NT2/D1 (cell line): ENCODE results near the gene MUC5B.

Experiments
- DNase-seq: peaks from one replicate; pipeline ENCODE4 v3.0.0-alpha.2; 2011; ENCODE audit warnings: low read depth, low spot score
- H3K27me3 ChIP-seq: 2 replicates; pipeline ENCODE4 v1.6.0; 2011; ENCODE audit warnings: mild to moderate bottlenecking; ENCODE audit not compliant: insufficient read length, insufficient read depth
- H3K36me3 ChIP-seq: 2 replicates; pipeline ENCODE4 v1.6.1; 2011; ENCODE audit warnings: mild to moderate bottlenecking, low read length, mixed read lengths; ENCODE audit not compliant: insufficient read depth, insufficient read length
- H3K4me1 ChIP-seq: 2 replicates; pipeline ENCODE4 v1.5.1; 2011; ENCODE audit not compliant: insufficient read depth, insufficient read length
- H3K4me3 ChIP-seq: 2 replicates; pipeline ENCODE4 v1.5.1; 2011; ENCODE audit warnings: low read depth; ENCODE audit not compliant: insufficient read length
- H3K9ac ChIP-seq: 2 replicates; pipeline ENCODE4 v1.6.0; 2011; ENCODE audit warnings: low read depth; ENCODE audit not compliant: insufficient read length
- H3K9me3 ChIP-seq: 2 replicates; pipeline ENCODE4 v1.5.1; 2011; ENCODE audit warnings: mild to moderate bottlenecking, low read length; ENCODE audit not compliant: insufficient read depth
- SUZ12 ChIP-seq: IDR thresholded peaks from 2 replicates; pipeline ENCODE4 v1.6.1; 2011; ENCODE audit not compliant: insufficient read length, insufficient read depth; ENCODE audit errors: extremely low read depth
- YY1 ChIP-seq: IDR thresholded peaks from 2 replicates; pipeline ENCODE4 v1.6.1; 2011; ENCODE audit not compliant: insufficient read length, insufficient read depth
- ZNF274 ChIP-seq: IDR thresholded peaks from 2 replicates; pipeline ENCODE4 v1.6.1; 2011; ENCODE audit warnings: mild to moderate bottlenecking, low read depth, low read length

Gene MUC5B

DNA sequence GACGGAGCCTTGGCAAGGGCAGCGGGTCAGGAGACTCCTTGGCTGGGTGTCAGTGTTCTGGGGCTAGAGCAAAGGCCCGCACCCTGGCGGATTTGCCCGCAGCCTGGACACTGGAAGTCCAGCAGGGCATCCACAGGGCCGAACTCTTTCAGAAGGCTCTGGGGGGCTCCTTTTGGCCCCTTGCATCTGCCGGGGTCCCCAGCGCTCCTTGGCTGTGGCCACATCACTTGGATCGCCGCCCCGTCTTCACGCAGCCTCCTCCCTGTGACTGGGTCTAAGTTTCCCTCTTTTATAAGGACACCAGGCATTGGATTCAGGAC, 45.1 kb upstream of the MUC5B start:
- TF ChIP-seq SUZ12 (no peak), YY1 (no peak), ZNF274 (no peak)
- no peak for DNase-seq
- Histone ChIP-seq H3K27me3 (peaks cover 2% of the 10 kb centered on the region), H3K36me3 (no peaks in the 10 kb centered on the region), H3K9me3 (no peaks in the 10 kb centered on the region), H3K4me1 (peaks cover 4% of the 10 kb centered on the region), H3K4me3 (no peak overlapping the region), H3K9ac (no peak overlapping the region)

DNA sequence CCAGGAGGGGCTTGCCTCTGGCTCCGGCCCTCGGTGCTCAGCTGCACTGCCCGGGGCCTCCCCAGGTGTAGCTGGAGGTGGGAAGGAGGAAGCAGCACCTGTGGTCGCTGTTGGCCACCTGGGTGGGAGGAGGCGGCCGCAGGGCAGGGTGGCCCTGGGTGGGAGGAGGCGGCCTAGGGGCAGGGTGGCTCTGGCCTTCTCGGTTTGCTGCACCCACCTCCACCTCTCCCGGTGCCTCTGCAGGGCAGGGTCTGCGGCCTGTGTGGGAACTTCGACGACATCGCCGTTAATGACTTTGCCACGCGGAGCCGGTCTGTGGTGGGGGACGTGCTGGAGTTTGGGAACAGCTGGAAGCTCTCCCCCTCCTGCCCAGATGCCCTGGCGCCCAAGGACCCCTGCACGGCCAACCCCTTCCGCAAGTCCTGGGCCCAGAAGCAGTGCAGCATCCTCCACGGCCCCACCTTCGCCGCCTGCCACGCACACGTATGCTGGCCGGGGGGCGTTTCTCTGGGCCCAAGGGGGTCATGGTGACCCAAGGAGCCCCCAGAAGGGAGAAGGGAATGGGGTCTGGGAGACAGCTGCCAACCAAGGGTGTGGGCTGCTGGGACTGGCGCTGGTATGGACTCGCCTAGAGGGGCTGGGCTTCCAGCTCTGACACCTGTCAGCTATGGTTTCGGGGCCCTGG, 44.5 kb upstream of the MUC5B start:
- TF ChIP-seq YY1 = no peak
- no peak for TF ChIP-seq ZNF274
- no peak for TF ChIP-seq SUZ12
- no peak for DNase-seq
- no peaks in the 10 kb centered on the region for H3K9me3 ChIP-seq

DNA sequence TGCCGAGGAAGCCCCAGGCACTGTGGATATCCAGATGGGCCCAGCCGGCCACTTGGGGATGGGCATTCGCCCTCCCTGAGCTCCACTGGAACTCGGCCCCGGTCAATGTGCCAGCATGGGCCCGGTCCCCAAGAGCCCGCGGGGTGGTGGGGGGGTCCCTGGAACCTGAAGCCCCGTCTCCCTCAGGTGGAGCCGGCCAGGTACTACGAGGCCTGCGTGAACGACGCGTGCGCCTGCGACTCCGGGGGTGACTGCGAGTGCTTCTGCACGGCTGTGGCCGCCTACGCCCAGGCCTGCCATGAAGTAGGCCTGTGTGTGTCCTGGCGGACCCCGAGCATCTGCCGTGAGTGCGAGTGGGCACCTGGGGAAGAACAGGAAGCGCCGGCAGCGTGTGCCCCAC, 44.0 kb upstream of the MUC5B start:
- Histone ChIP-seq H3K27me3 (no peaks in the 10 kb centered on the region), H3K9ac (no peak overlapping the region), H3K4me3 (no peak overlapping the region), H3K9me3 (no peaks in the 10 kb centered on the region), H3K4me1 (peaks cover 4% of the 10 kb centered on the region), H3K36me3 (no peaks in the 10 kb centered on the region)
- no peak for DNase-seq
- TF ChIP-seq ZNF274 (no peak), SUZ12 (no peak), YY1 (no peak)

More for the DNA sequence above, 44.5 kb upstream of the MUC5B start:
- peaks cover 4% of the 10 kb centered on the region for H3K4me1 ChIP-seq
- H3K4me3 ChIP-seq = no peak overlapping the region
- H3K27me3 ChIP-seq = no peaks in the 10 kb centered on the region
- H3K36me3 ChIP-seq = no peaks in the 10 kb centered on the region
- no peak overlapping the region for H3K9ac ChIP-seq

DNA sequence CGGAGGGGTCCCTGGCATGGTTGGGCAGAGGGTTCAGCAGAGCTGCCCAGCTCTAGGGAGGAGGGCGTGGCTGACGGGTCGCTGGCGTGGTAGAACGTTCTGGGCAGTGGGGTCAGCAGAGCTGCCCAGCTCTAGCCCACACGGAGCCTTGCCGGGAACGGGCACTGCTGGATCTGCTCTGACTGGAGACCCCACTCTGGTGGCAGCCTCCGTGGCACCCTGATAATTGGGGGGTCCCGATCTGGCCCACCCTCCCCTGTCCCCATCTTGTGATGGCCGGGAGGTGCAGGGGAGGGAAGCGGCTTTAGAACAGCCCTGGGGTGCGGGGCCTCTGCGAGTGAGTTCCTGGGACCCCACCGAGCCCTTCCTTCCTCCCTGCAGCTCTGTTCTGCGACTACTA, 43.2 kb upstream of the MUC5B start:
- H3K9me3 ChIP-seq = no peaks in the 10 kb centered on the region
- H3K36me3 ChIP-seq = no peaks in the 10 kb centered on the region
- peaks cover 4% of the 10 kb centered on the region for H3K4me1 ChIP-seq
- H3K27me3 ChIP-seq = peaks cover under 1% of the 10 kb centered on the region
- no peak overlapping the region for H3K9ac ChIP-seq
- H3K4me3 ChIP-seq = no peak overlapping the region
- TF ChIP-seq ZNF274 = no peak
- TF ChIP-seq YY1 = no peak
- no peak for TF ChIP-seq SUZ12
- no peak for DNase-seq

DNA sequence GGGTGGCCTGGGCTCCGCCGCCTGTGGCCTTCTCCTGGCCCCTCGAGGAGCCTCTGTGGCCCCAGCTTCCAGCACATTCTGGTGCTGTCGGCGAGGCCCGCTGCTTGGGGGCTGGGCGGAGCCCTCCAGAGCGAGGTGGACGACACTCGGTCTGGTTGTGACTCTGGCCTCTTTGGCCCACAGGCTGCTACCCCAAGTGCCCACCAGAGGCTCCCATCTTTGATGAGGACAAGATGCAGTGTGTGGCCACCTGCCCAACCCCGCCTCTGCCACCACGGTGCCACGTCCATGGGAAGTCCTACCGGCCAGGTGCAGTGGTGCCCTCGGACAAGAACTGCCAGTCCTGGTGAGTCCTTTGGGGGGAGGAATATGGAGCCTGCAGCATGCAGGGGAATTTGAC, 42.7 kb upstream of the MUC5B start:
- H3K9me3 ChIP-seq = no peaks in the 10 kb centered on the region
- no peaks in the 10 kb centered on the region for H3K36me3 ChIP-seq
- H3K4me1 ChIP-seq = peaks cover 4% of the 10 kb centered on the region
- no peak for TF ChIP-seq ZNF274
- TF ChIP-seq SUZ12 = no peak
- TF ChIP-seq YY1 = no peak
- DNase-seq = no peak
- no peak overlapping the region for H3K4me3 ChIP-seq
- peaks cover 5% of the 10 kb centered on the region for H3K27me3 ChIP-seq
- no peak overlapping the region for H3K9ac ChIP-seq

DNA sequence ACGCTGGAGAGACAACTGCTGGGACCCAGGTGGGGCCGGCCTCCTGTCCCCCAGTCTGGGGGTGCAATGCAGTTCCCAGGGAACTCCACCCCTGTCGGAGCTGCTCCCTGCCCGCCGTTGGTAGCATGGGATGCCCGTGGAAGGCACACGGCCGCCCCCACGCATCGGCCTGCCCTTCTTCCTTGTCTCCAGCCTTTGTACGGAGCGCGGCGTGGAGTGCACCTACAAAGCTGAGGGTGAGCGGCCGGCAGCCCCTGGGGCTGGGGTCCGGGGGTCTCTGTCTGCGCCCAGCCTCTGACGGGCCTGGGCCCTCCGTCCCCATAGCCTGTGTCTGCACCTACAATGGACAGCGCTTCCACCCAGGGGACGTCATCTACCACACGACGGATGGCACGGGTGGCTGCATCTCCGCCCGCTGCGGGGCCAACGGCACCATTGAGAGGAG, 41.9 kb upstream of the MUC5B start:
- TF ChIP-seq YY1 = no peak
- TF ChIP-seq SUZ12 = no peak
- TF ChIP-seq ZNF274 = no peak
- peaks cover 13% of the 10 kb centered on the region for H3K27me3 ChIP-seq
- H3K9ac ChIP-seq = no peak overlapping the region
- no peaks in the 10 kb centered on the region for H3K9me3 ChIP-seq
- no peak for DNase-seq
- no peaks in the 10 kb centered on the region for H3K36me3 ChIP-seq
- H3K4me3 ChIP-seq = no peak overlapping the region
- H3K4me1 ChIP-seq = no peaks in the 10 kb centered on the region

DNA sequence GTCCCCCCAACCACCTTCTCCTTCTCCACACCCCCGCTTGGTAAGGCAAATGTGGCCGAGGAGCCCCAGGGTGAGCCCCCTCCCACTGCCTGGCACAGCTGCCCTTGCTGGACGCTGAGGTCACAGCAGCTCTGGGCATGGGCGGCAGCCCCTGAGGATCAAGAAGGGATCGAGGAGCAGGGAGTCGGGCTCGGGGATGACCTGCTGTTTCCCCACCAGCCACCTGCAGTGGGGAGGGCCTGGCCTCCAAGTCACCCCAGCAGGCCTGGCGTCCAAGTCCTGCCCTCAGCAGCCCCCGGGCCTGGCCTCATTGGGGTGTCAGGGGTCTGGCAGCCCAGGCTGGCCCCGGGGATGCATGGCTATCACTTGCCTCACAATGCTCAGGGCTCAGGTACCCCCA, 41.4 kb upstream of the MUC5B start:
- Histone ChIP-seq H3K9me3 (peaks cover 3% of the 10 kb centered on the region; the same call in 1 of the 2 replicates), H3K4me3 (no peak overlapping the region), H3K4me1 (no peaks in the 10 kb centered on the region), H3K9ac (no peak overlapping the region), H3K36me3 (no peaks in the 10 kb centered on the region), H3K27me3 (peaks cover 17% of the 10 kb centered on the region)
- no peak for TF ChIP-seq SUZ12
- no peak for TF ChIP-seq ZNF274
- TF ChIP-seq YY1 = no peak
- no peak for DNase-seq
